Measurements from ENCODE around the gene CHST8.

DNA sequence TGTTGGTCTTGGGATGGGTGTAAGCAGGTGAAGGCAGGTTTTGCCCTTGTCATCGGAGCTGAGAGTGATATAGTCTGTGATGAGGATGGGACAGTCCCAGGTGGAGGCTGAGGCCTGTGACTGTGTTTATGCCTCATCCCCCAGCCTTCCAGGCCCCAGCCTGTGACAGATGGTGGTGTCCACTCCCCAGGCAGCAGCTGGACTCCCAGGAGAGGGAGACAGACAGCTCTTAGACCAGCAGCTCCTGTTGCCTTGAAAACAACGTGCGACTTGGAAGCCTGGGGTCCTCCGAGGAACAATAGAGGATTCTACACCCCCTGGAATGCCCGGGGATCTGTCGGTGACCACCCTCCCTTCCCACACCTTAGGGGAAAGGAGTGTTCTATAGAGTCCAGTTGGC lies 63.8 kb downstream of the CHST8 start:
- TF ChIP-seq, protein P1, sequence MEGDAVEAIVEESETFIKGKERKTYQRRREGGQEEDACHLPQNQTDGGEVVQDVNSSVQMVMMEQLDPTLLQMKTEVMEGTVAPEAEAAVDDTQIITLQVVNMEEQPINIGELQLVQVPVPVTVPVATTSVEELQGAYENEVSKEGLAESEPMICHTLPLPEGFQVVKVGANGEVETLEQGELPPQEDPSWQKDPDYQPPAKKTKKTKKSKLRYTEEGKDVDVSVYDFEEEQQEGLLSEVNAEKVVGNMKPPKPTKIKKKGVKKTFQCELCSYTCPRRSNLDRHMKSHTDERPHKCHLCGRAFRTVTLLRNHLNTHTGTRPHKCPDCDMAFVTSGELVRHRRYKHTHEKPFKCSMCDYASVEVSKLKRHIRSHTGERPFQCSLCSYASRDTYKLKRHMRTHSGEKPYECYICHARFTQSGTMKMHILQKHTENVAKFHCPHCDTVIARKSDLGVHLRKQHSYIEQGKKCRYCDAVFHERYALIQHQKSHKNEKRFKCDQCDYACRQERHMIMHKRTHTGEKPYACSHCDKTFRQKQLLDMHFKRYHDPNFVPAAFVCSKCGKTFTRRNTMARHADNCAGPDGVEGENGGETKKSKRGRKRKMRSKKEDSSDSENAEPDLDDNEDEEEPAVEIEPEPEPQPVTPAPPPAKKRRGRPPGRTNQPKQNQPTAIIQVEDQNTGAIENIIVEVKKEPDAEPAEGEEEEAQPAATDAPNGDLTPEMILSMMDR (IDR thresholded peaks at IDR 0.05), result no peak
- TF ChIP-seq JUN (IDR thresholded peaks at IDR 0.05), result no peak
- TF ChIP-seq POLR2A (IDR thresholded peaks at IDR 0.05; ENCODE audit: low read length), result no peak
- no peak for TF ChIP-seq REST (IDR thresholded peaks at IDR 0.05)
- no peak for TF ChIP-seq SREBF2 (IDR thresholded peaks at IDR 0.05)
- no peak for TF ChIP-seq E2F6 (IDR thresholded peaks at IDR 0.05; ENCODE audit: borderline replicate concordance, low read depth)
- TF ChIP-seq, protein P2, sequence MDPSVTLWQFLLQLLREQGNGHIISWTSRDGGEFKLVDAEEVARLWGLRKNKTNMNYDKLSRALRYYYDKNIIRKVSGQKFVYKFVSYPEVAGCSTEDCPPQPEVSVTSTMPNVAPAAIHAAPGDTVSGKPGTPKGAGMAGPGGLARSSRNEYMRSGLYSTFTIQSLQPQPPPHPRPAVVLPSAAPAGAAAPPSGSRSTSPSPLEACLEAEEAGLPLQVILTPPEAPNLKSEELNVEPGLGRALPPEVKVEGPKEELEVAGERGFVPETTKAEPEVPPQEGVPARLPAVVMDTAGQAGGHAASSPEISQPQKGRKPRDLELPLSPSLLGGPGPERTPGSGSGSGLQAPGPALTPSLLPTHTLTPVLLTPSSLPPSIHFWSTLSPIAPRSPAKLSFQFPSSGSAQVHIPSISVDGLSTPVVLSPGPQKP (IDR thresholded peaks at IDR 0.05; ENCODE audit: low read depth, low read length), result no peak
- TF ChIP-seq BHLHE40 (IDR thresholded peaks at IDR 0.05; ENCODE audit: low read depth, low read length), result no peak
- no peak for TF ChIP-seq ZSCAN20 (CRISPR knock-in tag; IDR thresholded peaks at IDR 0.05)
- TF ChIP-seq KDM1A (IDR thresholded peaks at IDR 0.05; ENCODE audit: low read depth), result no peak
- no peak for TF ChIP-seq HES2 (IDR thresholded peaks at IDR 0.05)
- no peak for TF ChIP-seq MAX (IDR thresholded peaks at IDR 0.05)
